ENCODE measurements around the gene SRXN1.
A peak's percentile ranks its signal among the peaks of the same experiment; 100 is the strongest.

SRXN1 gene

GRCh38 chr20:675453-676314 lies 22.7 kb upstream of the SRXN1 start, which contains the start of gene SCRT2:
Gene SCRT2 (minus strand): TSS chr20:675802. CDS start chr20:675601, 201 bp downstream.
- H3K4me3 ChIP-seq (ENCODE audit: low read depth, low read length) = peak within 1 kb of the TSS; percentile 15

GRCh38 chr20:675033-675452 lies 22.0 kb upstream of the SRXN1 start:
- peak overlapping the region; percentile 14 for H3K4me3 ChIP-seq (ENCODE audit: low read depth, low read length)

GRCh38 chr20:673603-674001 lies 20.6 kb upstream of the SRXN1 start:
- no peak overlapping the region for H3K4me3 ChIP-seq (ENCODE audit: low read depth, low read length)

GRCh38 chr20:672963-673602 lies 20.1 kb upstream of the SRXN1 start:
- no peak overlapping the region for H3K4me3 ChIP-seq (ENCODE audit: low read depth, low read length)

- H3K4me3 ChIP-seq (ENCODE audit: low read depth, low read length) = no peak overlapping the region
Observed at GRCh38 chr20:671252-672030, 18.4 kb upstream of the SRXN1 start.

- H3K4me3 ChIP-seq (ENCODE audit: low read depth, low read length) = no peak overlapping the region
Observed at GRCh38 chr20:669573-669972, 16.6 kb upstream of the SRXN1 start.

- no peak overlapping the region for H3K4me3 ChIP-seq (ENCODE audit: low read depth, low read length)
Observed at GRCh38 chr20:668638-669037, 15.6 kb upstream of the SRXN1 start.

GRCh38 chr20:668050-668449 lies 15.1 kb upstream of the SRXN1 start:
- H3K4me3 ChIP-seq (ENCODE audit: low read depth, low read length) = no peak overlapping the region

- H3K4me3 ChIP-seq (ENCODE audit: low read depth, low read length) = no peak overlapping the region
Observed at GRCh38 chr20:667351-668034, 14.5 kb upstream of the SRXN1 start.

- no peak overlapping the region for H3K4me3 ChIP-seq (ENCODE audit: low read depth, low read length)
Observed at GRCh38 chr20:666877-667276, 13.9 kb upstream of the SRXN1 start.

- no peak overlapping the region for H3K4me3 ChIP-seq (ENCODE audit: low read depth, low read length)
Observed at GRCh38 chr20:665276-665675, 12.3 kb upstream of the SRXN1 start.

- no peak overlapping the region for H3K4me3 ChIP-seq (ENCODE audit: low read depth, low read length)
Observed at GRCh38 chr20:664576-664975, 11.6 kb upstream of the SRXN1 start.

GRCh38 chr20:664151-664550 lies 11.2 kb upstream of the SRXN1 start:
- H3K4me3 ChIP-seq (ENCODE audit: low read depth, low read length) = no peak overlapping the region

GRCh38 chr20:663315-664090 lies 10.5 kb upstream of the SRXN1 start:
- H3K4me3 ChIP-seq (ENCODE audit: low read depth, low read length) = no peak overlapping the region

GRCh38 chr20:662277-663192 lies 9.5 kb upstream of the SRXN1 start:
- H3K4me3 ChIP-seq (ENCODE audit: low read depth, low read length) = no peak overlapping the region

- H3K4me3 ChIP-seq (ENCODE audit: low read depth, low read length) = no peak overlapping the region
Observed at GRCh38 chr20:661474-662270, 8.7 kb upstream of the SRXN1 start.

GRCh38 chr20:658731-659291 lies 5.8 kb upstream of the SRXN1 start:
- no peak overlapping the region for H3K4me3 ChIP-seq (ENCODE audit: low read depth, low read length)

- no peak overlapping the region for H3K4me3 ChIP-seq (ENCODE audit: low read depth, low read length)
Observed at GRCh38 chr20:658202-658601, 5.2 kb upstream of the SRXN1 start.
